HPDE6-E6E7 (cell line): ENCODE data around the gene AMD1.
"Not testable (repeated sequence)": the region's sequence is repeated elsewhere in the genome, so short reads cannot be mapped to it uniquely, and the experiment has no call there.

Experiments used
- DNase-seq: peaks from one replicate; pipeline ENCODE4 v3.0.0; 2011; ENCODE audit warnings: missing footprints; ENCODE audit errors: extremely low spot score

AMD1 gene

GRCh38 chr6:110873981-110874879 lies at the start of gene AMD1:
Gene AMD1, plus strand, starts transcription at chr6:110874785. Its CDS starts 321 bp downstream, at chr6:110875106.
- peak; percentile 99 for DNase-seq

DNA sequence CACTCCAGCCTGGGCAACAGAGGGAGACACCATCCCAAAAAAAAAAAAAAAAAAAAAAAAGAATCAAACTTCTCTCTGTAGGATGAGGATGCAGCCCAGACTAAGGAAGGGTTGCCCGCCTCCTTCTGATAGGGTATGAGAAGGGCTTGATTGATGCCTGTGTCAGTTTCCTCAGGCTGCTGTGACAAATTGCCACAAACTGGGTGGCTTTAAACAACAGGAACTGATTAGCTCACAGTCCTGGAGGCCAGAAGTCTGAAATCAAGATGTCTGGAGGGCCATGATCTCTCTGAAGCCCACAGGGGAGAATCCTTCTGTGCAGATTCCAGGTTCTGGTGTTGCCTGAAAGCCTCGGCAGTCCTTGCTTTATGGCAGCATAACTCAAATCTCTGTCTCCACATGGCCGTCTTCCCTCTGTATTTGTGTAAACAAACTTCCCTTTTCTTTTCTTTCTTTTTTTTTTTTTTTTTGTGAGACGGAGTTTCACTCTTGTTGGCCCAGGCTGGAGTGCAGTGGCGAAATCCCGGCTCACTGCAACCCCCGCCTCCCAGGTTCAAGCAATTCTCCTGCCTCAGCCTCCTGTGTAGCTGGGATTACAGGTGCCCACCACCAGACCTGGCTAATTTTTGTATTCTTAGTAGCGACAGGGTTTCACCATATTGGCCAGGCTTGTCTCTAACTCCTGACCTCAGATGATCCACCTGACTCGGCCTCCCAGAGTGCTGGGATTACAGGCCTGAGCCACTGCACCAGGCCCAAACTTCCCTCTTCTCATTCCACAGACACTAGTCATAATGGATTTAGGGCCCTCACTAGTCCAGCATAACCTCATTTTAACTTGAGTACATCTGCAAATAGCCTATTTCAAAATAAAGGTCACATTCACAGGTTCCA lies 48.1 kb upstream of the AMD1 start:
- DNase-seq = no peak

- peak; percentile 37 for DNase-seq
These were observed 46.2 kb upstream of the AMD1 start for GRCh38 chr6:110828396-110828795.

DNA sequence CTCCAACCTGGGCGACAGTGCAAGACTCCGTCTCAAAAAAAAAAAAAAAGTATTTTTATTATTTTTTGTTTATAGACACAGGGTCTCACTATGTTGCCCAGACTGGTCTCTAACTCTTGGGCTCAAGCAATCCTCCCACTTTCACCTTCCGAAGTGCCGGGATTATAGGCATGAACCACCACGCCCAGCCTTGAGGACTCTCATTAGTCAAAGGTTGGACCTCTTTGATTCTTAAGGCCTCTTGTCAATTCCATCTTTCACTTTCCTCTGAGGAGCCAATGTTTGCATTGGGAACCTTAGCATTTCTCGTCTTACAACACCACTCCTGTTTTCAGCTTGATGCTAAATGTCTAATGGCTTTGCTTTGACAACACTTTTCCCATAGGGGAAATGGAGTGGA lies 43.2 kb upstream of the AMD1 start:
- DNase-seq = no peak

DNA sequence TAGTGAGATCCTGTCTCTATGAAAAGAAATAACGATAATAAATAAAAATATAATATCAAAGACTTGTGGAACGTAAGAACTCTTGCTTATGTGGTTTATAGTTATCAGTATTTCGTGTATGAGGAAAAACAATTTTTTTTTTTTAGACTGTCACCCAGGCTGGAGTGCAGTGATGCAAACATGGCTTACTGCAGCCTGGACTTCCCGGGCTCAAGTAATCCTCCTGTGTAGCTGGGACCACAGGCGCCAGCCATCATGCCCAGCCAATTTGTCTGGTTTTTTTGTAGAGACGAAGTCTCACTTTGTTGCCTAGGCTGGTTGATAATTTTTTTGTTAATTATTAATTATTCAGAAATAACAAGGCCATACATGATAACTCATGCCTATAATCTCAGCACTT lies 40.8 kb upstream of the AMD1 start:
- no peak for DNase-seq

DNA sequence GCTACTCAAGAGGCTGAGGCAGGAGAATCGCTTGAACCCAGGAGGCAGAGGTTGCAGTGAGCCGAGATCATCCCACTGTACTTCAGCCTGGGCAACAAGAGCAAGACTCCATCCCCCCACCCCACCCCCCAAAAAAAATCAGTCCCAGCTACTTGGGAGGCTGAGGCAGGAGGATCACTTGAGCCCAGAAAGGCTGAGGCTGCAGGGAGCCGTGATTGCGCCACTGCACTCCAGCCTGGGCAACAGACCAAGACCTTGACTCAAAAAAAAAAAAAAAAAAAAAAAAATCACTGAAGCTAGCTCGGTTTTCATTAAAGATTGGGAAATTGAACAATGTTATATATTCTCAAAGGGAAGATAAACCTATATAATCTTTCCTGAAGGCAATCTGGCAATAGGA lies 38.8 kb upstream of the AMD1 start:
- DNase-seq = not testable (repeated sequence)

GRCh38 chr6:110841266-110841665 lies 33.3 kb upstream of the AMD1 start:
- no peak for DNase-seq

DNA sequence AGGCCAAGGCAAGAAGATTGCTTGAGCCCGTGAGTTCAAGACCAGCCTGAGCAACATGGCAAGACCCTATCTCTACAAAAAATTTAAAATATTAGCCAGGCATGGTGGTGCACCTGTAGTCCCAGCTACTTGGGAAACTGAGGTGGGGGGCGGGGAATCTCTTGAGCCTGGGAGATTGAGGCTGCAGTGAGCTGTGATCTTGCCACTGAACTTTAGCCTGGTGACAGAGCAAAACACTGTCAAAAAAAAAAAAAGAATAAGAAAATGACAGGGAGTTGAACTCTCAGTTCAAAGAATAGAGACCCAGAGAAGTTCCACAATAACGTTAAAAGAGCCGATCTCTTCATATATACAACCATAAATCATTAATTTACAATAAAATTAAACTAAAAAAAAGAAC lies 24.8 kb upstream of the AMD1 start:
- DNase-seq = no peak

DNA sequence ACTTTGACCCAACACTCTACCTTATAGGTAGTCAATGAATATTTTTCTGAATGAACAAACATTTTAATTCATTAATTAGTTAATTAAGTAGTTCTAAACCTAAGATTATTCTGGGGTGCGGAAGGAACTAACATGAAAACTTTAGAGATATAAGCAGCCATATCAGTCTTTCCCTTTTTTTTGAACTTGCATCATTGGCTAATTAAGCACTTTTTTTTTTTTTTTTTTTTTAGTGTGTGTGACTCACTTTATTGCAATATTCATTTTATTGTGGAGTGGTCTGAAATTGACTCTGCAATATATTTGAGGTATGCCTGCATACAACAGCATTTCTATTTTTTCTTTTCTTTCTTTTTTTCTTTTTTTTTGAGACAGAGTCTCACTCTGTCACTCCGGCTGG lies 21.8 kb upstream of the AMD1 start:
- DNase-seq = no peak

DNA sequence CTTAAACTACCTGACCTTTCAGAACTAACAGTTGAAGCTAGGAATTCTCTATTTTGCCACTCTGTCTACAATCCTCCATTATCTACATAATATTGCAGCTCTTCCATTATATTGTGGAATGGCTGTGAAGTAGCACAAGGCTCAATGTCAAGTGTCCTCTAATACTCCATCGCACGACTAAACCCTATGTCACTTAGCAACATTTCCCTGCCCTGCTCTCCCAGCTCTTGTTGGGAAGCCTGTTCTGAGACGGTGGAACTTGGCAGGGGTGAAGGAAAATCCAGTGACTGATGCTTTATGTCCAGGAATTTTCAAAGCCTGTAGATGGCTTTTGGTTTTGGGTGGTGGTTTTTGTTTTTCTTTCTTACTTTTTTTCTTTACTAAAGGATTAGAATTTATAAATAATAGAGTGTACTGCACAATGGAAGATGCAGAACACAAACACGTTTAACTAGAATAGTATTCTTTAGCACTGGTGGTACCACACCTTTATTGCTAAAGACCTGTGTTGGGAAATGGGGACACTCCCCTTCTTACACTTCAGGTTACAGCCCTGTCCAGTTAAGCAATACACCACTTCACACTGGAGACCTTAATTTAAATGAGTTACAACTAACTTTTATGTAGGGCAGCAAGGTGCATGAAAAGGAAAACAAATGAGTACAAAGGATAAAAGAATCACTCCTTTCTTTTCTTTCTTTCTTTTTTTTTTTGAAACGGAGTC lies 20.7 kb upstream of the AMD1 start:
- DNase-seq = no peak

DNA sequence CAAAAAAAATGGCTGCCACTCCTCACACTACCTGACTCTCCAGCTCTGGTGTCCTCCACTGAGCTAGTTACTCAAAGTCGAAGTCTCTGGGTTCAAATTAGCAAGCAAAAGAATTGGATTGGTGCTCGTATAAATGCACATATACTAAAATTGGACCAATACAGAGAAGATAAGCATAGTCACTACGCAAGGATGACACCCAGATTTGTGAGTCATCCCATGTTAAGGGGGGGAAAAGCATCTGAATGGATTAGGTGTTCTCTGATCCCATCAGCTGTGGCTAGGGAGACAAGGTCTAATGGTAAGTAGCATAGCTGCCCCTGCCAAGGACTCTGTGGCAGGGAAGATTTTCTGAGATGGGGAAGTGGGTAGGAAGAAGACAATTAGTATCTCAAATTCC lies 18.3 kb upstream of the AMD1 start:
- no peak for DNase-seq

DNA sequence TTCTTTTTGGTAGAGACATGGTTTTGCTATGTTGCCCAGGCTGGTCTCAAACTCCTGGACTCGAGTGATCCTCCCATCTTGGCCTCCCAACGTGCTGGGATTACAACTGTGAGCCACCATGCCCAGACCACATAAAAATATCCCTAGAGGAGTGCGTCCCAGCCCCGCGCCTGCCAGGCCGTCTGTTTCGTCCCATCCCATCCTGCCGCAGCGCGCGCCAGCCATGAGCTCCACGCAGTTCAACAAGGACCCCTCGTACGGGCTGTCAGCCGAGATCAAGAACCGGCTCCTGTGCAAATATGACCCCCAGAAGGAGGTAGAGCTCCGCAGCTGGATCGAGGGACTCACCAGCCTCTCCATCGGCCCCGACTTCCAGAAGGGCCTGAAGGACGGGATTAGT lies 16.6 kb upstream of the AMD1 start:
- DNase-seq = no peak

DNA sequence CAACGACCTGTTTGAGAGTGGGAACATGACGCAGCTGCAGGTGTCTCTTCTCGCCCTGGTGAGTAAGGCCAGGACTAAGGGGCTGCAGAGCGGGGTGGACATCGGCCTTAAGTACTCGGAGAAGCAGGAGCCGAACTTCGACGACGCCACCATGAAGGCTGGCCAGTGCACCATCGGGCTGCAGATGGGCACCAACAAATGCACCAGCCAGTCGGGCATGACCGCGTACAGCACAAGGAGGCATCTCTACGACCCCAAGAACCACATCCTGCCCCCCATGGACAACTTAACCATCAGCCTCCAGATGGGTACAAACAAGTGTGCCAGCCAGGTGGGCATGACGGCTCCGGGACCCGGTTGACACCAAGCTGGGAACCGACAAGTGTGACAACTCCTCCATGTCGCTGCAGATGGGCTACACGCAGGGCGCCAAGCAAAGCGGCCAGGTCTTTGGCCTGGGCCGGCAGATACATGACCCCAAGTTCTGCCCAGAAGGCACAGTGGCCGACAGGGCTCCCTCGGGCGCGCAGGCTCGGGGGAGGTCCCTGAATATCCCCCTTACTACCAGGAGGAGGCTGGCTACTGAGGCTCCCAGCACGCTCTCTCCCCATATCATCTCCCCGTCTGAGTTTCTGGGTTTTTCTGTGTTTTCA lies 15.9 kb upstream of the AMD1 start:
- DNase-seq = no peak

DNA sequence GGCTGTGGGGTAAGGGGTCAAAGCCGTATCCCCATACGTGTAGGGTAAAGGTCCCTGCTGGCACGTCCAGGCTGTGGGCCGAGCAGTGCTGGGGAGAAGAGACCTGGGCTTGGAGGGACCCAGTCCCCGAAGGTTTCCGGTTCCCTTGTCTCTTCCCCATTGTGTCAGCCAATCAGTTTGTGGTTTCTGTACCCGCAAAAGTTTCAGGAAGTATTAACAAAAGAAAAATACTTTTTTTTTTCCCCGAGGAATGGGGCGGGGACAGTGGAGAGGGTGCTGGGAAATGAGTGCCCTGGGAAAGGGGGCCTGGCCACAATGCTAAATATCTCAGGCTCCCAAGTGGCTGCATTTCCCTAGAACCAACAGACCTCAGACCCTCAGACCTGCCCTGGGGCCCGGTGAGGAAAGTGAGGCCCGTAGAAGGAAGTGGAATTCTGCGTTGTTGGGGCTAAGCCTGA lies 15.2 kb upstream of the AMD1 start:
- no peak for DNase-seq

- no peak for DNase-seq
These were observed 9.8 kb upstream of the AMD1 start for GRCh38 chr6:110864824-110865223.

GRCh38 chr6:110874880-110875547 lies 429 bp downstream of the AMD1 start:
- no peak for DNase-seq

DNA sequence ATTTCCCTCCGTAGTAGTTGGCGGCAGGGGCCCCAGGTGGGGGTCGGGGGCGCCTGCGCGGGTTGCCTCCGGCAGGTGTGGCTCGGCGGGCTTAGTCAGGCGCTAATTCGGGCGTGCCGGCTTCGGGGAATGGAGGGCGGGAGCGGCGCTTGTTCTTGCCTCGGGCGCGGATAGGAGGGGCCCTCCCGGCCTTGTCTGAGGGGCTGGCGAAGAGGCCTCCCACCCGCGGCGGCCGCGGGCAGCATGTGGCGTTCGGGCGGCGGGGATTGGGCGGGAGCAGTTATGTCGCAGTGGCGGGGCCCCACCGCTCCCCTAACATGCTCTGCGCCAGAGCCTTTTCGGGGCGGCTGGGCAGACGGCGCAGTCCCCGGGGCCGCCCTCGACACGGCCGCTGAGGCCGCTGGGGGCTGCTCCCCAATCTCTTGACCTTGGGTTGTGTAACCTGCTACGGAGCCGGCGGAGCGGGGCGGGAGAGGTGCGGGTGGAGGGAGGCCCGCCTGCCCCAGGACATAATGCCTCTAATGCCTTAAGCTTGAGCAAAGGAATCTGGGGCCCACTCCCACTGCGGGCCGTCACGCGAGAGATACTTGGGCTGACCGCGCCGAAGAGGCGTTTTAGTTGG lies 1.1 kb downstream of the AMD1 start:
- no peak for DNase-seq

- peak; percentile 58 for DNase-seq
These were observed 1.7 kb downstream of the AMD1 start for GRCh38 chr6:110876170-110876773.

- DNase-seq = no peak
These were observed 2.4 kb downstream of the AMD1 start for GRCh38 chr6:110876806-110877564.
